OCI-LY3 (cell line): Measurements from ENCODE around the gene VIL1.

Experiments
- H2AFZ ChIP-seq: fragments of 200-600, 300-600 bp; shearing (Covaris generic); 2 replicates; pipeline ENCODE4 v1.6.0; 2014; ENCODE audit warnings: antibody characterized with exemption, low read depth, low read length
- H3K27ac ChIP-seq: fragments of 200-600, 300-600 bp; sonication (generic); 2 replicates; pipeline ENCODE4 v1.5.1; 2014; ENCODE audit warnings: mild to moderate bottlenecking, low read length, moderate library complexity, mixed read lengths
- H3K27me3 ChIP-seq: fragments of 200-600, 300-600 bp; sonication (generic); 2 replicates; pipeline ENCODE4 v1.6.1; 2014; ENCODE audit warnings: low read depth, low read length, mixed read lengths
- H3K36me3 ChIP-seq: fragments of 200-600, 300-600 bp; sonication (generic); replicated peaks from 2 replicates; pipeline ENCODE3; 2014; ENCODE audit warnings: low read depth, low read length, mixed read lengths
- H3K4me1 ChIP-seq: fragments of 300-600, 200-600 bp; sonication (generic); 2 replicates; pipeline ENCODE4 v1.6.1; 2014; ENCODE audit warnings: low read length, mixed read lengths
- H3K4me2 ChIP-seq: fragments of 200-600, 300-600 bp; sonication (generic); 2 replicates; pipeline ENCODE4 v1.6.1; 2014; ENCODE audit warnings: low read length, mixed read lengths
- H3K4me3 ChIP-seq: fragments of 300-600, 200-600 bp; sonication (generic); 2 replicates; pipeline ENCODE4 v1.5.1; 2014; ENCODE audit warnings: antibody characterized with exemption, mild to moderate bottlenecking, low read length, moderate library complexity
- H3K79me2 ChIP-seq: fragments of 300-600, 200-600 bp; shearing (Covaris generic); 2 replicates; pipeline ENCODE4 v1.6.1; 2014; ENCODE audit warnings: mild to moderate bottlenecking, low read length, mixed read lengths
- H3K9ac ChIP-seq: fragments of 300-600, 200-600 bp; shearing (Covaris generic); 2 replicates; pipeline ENCODE4 v1.6.0; 2014; ENCODE audit warnings: mild to moderate bottlenecking, low read length, moderate library complexity
- H3K9me3 ChIP-seq: fragments of 200-600, 300-600 bp; shearing (Covaris generic); 2 replicates; pipeline ENCODE4 v1.6.1; 2014; ENCODE audit warnings: low read length, mixed read lengths; ENCODE audit not compliant: insufficient read depth
- H4K20me1 ChIP-seq: fragments of 200-600, 300-600 bp; sonication (generic); 2 replicates; pipeline ENCODE4 v1.6.1; 2016; ENCODE audit warnings: low read length, mixed read lengths; ENCODE audit not compliant: insufficient read depth
- CTCF ChIP-seq: fragments of 200-600, 300-600 bp; sonication (generic); IDR thresholded peaks from 2 replicates; pipeline ENCODE4 v1.5.1; 2014; ENCODE audit warnings: antibody characterized with exemption, low read length, low read depth
- EZH2phosphoT487 ChIP-seq: fragments of 200-600 bp; shearing (Covaris generic); IDR thresholded peaks from 2 replicates; pipeline ENCODE4 v1.6.1; 2018; ENCODE audit warnings: antibody characterized with exemption, mixed run types, low read depth

Gene VIL1

DNA sequence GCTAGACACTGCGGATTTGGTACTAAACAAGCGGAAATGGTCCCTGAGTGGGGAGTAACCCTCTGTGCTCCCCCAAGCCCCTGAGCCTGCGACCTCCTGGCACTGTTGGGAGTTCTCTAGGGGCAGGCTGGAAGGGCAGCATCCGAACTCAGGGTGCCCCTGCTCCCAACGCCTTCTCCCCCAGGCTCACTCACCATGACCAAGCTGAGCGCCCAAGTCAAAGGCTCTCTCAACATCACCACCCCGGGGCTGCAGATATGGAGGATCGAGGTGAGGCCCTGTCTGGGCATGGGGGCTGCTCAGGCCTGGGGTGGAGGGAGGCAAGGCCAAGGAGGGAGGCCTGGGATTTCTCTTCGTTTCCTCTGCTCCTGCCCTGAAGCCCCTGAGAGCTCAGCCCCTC is 4.7 kb downstream of the VIL1 start:
- no peak for TF ChIP-seq EZH2phosphoT487
- no peak for TF ChIP-seq CTCF
- H3K4me2 ChIP-seq: no peak overlapping the region
- no peak overlapping the region for H3K9ac ChIP-seq
- no peak overlapping the region for H2AFZ ChIP-seq
- no peaks in the 10 kb centered on the region for H3K79me2 ChIP-seq
- H3K4me1 ChIP-seq: no peaks in the 10 kb centered on the region
- no peaks in the 10 kb centered on the region for H3K36me3 ChIP-seq
- H4K20me1 ChIP-seq: no peaks in the 10 kb centered on the region
- no peaks in the 10 kb centered on the region for H3K9me3 ChIP-seq
- no peaks in the 10 kb centered on the region for H3K27me3 ChIP-seq
- no peak overlapping the region for H3K27ac ChIP-seq
- no peak overlapping the region for H3K4me3 ChIP-seq

DNA sequence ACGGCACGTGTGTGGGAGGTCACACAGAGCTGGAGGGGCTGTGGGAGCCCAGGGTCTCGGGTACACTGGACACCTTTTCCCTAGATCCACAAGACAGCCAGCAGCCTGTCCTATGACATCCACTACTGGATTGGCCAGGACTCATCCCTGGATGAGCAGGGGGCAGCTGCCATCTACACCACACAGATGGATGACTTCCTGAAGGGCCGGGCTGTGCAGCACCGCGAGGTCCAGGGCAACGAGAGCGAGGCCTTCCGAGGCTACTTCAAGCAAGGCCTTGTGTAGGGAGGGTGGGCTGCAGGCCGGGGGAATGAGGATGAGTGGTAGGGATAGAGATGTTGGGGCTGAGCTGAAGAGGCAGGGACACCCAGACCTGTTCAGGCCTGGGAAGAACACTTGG is 6.6 kb downstream of the VIL1 start:
- TF ChIP-seq CTCF: no peak
- no peak for TF ChIP-seq EZH2phosphoT487
- H4K20me1 ChIP-seq: no peaks in the 10 kb centered on the region
- H2AFZ ChIP-seq: no peak overlapping the region
- no peaks in the 10 kb centered on the region for H3K4me1 ChIP-seq
- H3K9ac ChIP-seq: no peak overlapping the region
- no peaks in the 10 kb centered on the region for H3K9me3 ChIP-seq
- H3K27ac ChIP-seq: no peak overlapping the region
- no peaks in the 10 kb centered on the region for H3K36me3 ChIP-seq
- no peaks in the 10 kb centered on the region for H3K27me3 ChIP-seq
- no peak overlapping the region for H3K4me3 ChIP-seq
- no peaks in the 10 kb centered on the region for H3K79me2 ChIP-seq
- H3K4me2 ChIP-seq: no peak overlapping the region

DNA sequence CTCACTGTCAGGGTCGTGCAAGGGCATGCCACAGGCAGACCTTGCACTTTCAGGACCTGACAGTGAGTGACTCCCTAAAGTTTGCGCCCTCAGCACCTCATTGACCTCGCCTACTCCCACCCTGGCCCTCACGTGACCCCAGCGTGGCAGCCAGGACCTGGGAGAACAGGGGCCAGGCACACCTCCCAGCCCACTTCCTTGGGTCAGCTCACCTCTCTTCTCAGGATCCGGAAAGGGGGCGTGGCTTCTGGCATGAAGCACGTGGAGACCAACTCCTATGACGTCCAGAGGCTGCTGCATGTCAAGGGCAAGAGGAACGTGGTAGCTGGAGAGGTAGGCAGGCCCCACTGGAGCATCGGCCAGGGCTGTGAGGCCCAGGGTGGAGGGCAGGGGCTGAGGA is 8.8 kb downstream of the VIL1 start:
- Histone ChIP-seq H2AFZ (no peak overlapping the region), H3K4me2 (no peak overlapping the region), H3K9me3 (no peaks in the 10 kb centered on the region), H3K27ac (no peak overlapping the region), H3K9ac (no peak overlapping the region), H3K36me3 (no peaks in the 10 kb centered on the region), H3K27me3 (no peaks in the 10 kb centered on the region), H3K4me3 (no peak overlapping the region), H4K20me1 (no peaks in the 10 kb centered on the region), H3K4me1 (no peaks in the 10 kb centered on the region), H3K79me2 (no peaks in the 10 kb centered on the region)
- TF ChIP-seq CTCF (no peak), EZH2phosphoT487 (no peak)

DNA sequence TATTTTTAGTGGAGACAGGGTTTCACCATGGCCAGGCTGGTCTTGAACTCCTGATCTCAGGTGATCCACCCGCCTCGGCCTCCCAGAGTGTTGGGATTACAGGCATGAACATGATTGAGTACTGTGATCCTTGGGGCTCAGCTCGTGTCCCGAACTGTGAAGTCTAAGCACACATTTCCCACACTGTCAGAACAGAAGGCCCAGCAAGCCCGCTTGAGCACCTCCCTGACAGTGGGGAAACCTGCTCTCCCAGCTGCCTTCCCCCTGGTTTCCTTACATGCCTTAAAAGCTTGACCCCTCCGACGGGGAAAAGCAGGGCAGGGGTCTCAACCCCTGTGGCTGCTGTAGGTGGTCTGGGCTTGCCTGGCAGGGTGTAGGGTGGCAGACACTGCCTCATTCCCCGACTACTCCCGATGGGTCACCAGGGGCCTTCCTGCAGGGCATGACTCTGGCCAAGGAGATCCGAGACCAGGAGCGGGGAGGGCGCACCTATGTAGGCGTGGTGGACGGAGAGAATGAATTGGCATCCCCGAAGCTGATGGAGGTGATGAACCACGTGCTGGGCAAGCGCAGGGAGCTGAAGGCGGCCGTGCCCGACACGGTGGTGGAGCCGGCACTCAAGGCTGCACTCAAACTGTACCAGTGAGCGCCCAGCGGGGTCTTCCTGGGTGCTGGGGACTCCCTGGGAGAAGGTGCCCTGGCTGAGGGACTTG is 10.1 kb downstream of the VIL1 start:
- TF ChIP-seq EZH2phosphoT487 (no peak), CTCF (no peak)
- no peaks in the 10 kb centered on the region for H3K27me3 ChIP-seq
- no peak overlapping the region for H3K9ac ChIP-seq
- H3K4me2 ChIP-seq: no peak overlapping the region
- no peak overlapping the region for H2AFZ ChIP-seq
- H3K27ac ChIP-seq: no peak overlapping the region
- H4K20me1 ChIP-seq: no peaks in the 10 kb centered on the region
- H3K4me3 ChIP-seq: no peak overlapping the region
- H3K4me1 ChIP-seq: no peaks in the 10 kb centered on the region
- no peaks in the 10 kb centered on the region for H3K79me2 ChIP-seq
- H3K9me3 ChIP-seq: no peaks in the 10 kb centered on the region
- no peaks in the 10 kb centered on the region for H3K36me3 ChIP-seq
